H1 (cell line): Measurements from ENCODE around the gene LIN37. TPM values are rescaled to one million over a fixed set of nuclear protein-coding genes. Genes with fewer than 3 reads are reported as not detected.

Source experiments
- CTCF ChIA-PET: fragments of 300-600 bp; sonication (Branson Sonifier 250); formaldehyde crosslinking; loops from one replicate; lab custom pipeline; 2021; ENCODE audit not compliant: partially characterized antibody; lab: Charles Lee
- POLR2A ChIA-PET: fragments of 300-600 bp; sonication (Branson Sonifier 250); formaldehyde crosslinking; loops from one replicate; lab custom pipeline; 2021; ENCODE audit warnings: inconsistent platforms; ENCODE audit not compliant: partially characterized antibody; lab: Charles Lee
- DNase-seq, 2 experiments: peaks; one replicate each; pipeline versions ENCODE4 v3.0.0 to v3.0.0-alpha.2; 2010 to 2022; ENCODE audit warnings: low spot score in 2 of 2, low read depth in 1 of 2, mixed read lengths in 1 of 2
- FAIRE-seq: peaks from 2 replicates; lab custom pipeline; 2011; peaks lifted over from hg19 to GRCh38; lab: Jason Lieb, UNC
- H2AFZ ChIP-seq: 2 replicates; pipeline ENCODE4 v1.8.1; 2012; ENCODE audit warnings: low read length, inconsistent platforms
- H2AK5ac ChIP-seq: 2 replicates; pipeline ENCODE4 v1.6.1; 2013; ENCODE audit warnings: low read depth, low read length
- H2BK120ac ChIP-seq: replicated peaks from 2 replicates; pipeline ENCODE3; 2013; ENCODE audit warnings: low read depth, low read length, inconsistent platforms
- H2BK12ac ChIP-seq: 2 replicates; pipeline ENCODE4 v1.6.1; 2013; ENCODE audit warnings: low read depth, low read length
- H2BK15ac ChIP-seq: 2 replicates; pipeline ENCODE4 v1.6.1; 2013; ENCODE audit warnings: low read length
- H2BK20ac ChIP-seq: 2 replicates; pipeline ENCODE4 v1.6.1; 2013; ENCODE audit warnings: low read length
- H2BK5ac ChIP-seq: 2 replicates; pipeline ENCODE4 v1.6.1; 2013; ENCODE audit warnings: low read depth, low read length
- H3K14ac ChIP-seq: 2 replicates; pipeline ENCODE4 v1.6.1; 2013; ENCODE audit warnings: inconsistent platforms; ENCODE audit not compliant: insufficient read length
- H3K18ac ChIP-seq: 2 replicates; pipeline ENCODE4 v1.6.1; 2013; ENCODE audit warnings: low read length; ENCODE audit errors: extremely low read depth
- H3K23ac ChIP-seq: 2 replicates; pipeline ENCODE4 v1.6.1; 2013; ENCODE audit warnings: inconsistent platforms; ENCODE audit not compliant: insufficient read length
- H3K23me2 ChIP-seq: 2 replicates; pipeline ENCODE4 v1.6.1; 2013; ENCODE audit warnings: low read depth, low read length
- H3K27ac ChIP-seq: 2 replicates; pipeline ENCODE4 v1.6.1; 2011; ENCODE audit warnings: low read depth, low read length, inconsistent platforms
- H3K27me3 ChIP-seq, 4 experiments: replicated peaks in 1 of 4; 1 replicate in 1 of 4; 2 replicates in 3 of 4; pipeline versions ENCODE4 v1.6.1 to v1.8.1; 2011 to 2013; ENCODE audit warnings: low read length in 3 of 4, mild to moderate bottlenecking in 3 of 4, inconsistent platforms in 2 of 4, mixed read lengths in 2 of 4, moderate library complexity in 1 of 4; ENCODE audit not compliant: control insufficient read depth in 3 of 4, insufficient read depth in 3 of 4; ENCODE audit errors: extremely low read depth in 1 of 4
- H3K36me3 ChIP-seq, 4 experiments: 2 replicates each; pipeline versions ENCODE4 v1.6.1 to v1.8.1; 2011 to 2013; ENCODE audit warnings: mild to moderate bottlenecking in 4 of 4, low read length in 3 of 4, moderate library complexity in 2 of 4, control low read depth in 1 of 4, inconsistent platforms in 1 of 4; ENCODE audit not compliant: insufficient read depth in 4 of 4, control insufficient read depth in 2 of 4
- H3K4ac ChIP-seq: replicated peaks from 2 replicates; pipeline ENCODE3; 2013; ENCODE audit warnings: low read length, low read depth, mixed read lengths, inconsistent platforms; ENCODE audit not compliant: insufficient read length
- H3K4me1 ChIP-seq, 4 experiments: replicated peaks in 1 of 4; 1 replicate in 1 of 4; 2 replicates in 3 of 4; pipeline versions ENCODE4 v1.6.1 to v1.8.1; 2011 to 2013; ENCODE audit warnings: low read length in 3 of 4, inconsistent platforms in 2 of 4, mixed read lengths in 1 of 4; ENCODE audit not compliant: insufficient read depth in 4 of 4, control insufficient read depth in 3 of 4
- H3K4me2 ChIP-seq, 2 experiments: 2 replicates each; pipeline versions ENCODE4 v1.6.1 to v1.8.1; 2011 to 2013; ENCODE audit warnings: low read depth in 2 of 2, low read length in 2 of 2, control low read depth in 1 of 2, inconsistent platforms in 1 of 2, mild to moderate bottlenecking in 1 of 2; ENCODE audit not compliant: insufficient read depth in 1 of 2
- H3K4me3 ChIP-seq, 4 experiments: fragments of 200-600, 300-600 bp in 1 of 4; sonication (generic), shearing (Covaris generic), sonication (Bioruptor Twin) in 1 of 4; 2 replicates each; pipeline versions ENCODE4 v1.5.1 to v1.8.1; 2011 to 2016; ENCODE audit warnings: low read length in 4 of 4, low read depth in 3 of 4, control low read depth in 2 of 4, inconsistent platforms in 2 of 4, mild to moderate bottlenecking in 2 of 4, mixed read lengths in 1 of 4, moderate library complexity in 1 of 4; ENCODE audit not compliant: insufficient read depth in 2 of 4; ENCODE audit errors: extremely low read depth in 1 of 4
- H3K56ac ChIP-seq: replicated peaks from 2 replicates; pipeline ENCODE3; 2013; ENCODE audit warnings: low read depth, mild to moderate bottlenecking, mixed read lengths, low read length, inconsistent platforms; ENCODE audit not compliant: insufficient read length
- H3K79me1 ChIP-seq: 2 replicates; pipeline ENCODE4 v1.6.1; 2013; ENCODE audit warnings: low read depth, low read length, control low read depth
- H3K79me2 ChIP-seq, 2 experiments: 2 replicates each; pipeline versions ENCODE4 v1.6.1 to v1.8.1; 2012 to 2013; ENCODE audit warnings: low read length in 2 of 2, mild to moderate bottlenecking in 2 of 2, inconsistent platforms in 1 of 2; ENCODE audit not compliant: insufficient read depth in 2 of 2, control insufficient read depth in 1 of 2
- H3K9ac ChIP-seq, 4 experiments: replicated peaks in 1 of 4; 1 replicate in 1 of 4; 2 replicates in 3 of 4; pipeline versions ENCODE4 v1.6.1 to v1.8.1; 2011 to 2013; ENCODE audit warnings: low read depth in 3 of 4, low read length in 3 of 4, control low read depth in 2 of 4, mild to moderate bottlenecking in 2 of 4, moderate library complexity in 2 of 4, inconsistent platforms in 1 of 4; ENCODE audit errors: extremely low read depth in 1 of 4
- H3K9me3 ChIP-seq, 2 experiments: 2 replicates each; pipeline versions ENCODE4 v1.6.1 to v1.8.1; 2012 to 2013; ENCODE audit warnings: mild to moderate bottlenecking in 2 of 2, moderate library complexity in 2 of 2, control low read depth in 1 of 2, inconsistent platforms in 1 of 2, low read depth in 1 of 2, low read length in 1 of 2, mixed read lengths in 1 of 2; ENCODE audit not compliant: insufficient read depth in 2 of 2
- H4K20me1 ChIP-seq, 2 experiments: replicated peaks in 1 of 2; 2 replicates each; pipeline versions ENCODE3 to v1.8.1; 2011 to 2013; ENCODE audit warnings: inconsistent platforms in 2 of 2, low read length in 2 of 2, mild to moderate bottlenecking in 1 of 2; ENCODE audit not compliant: insufficient read depth in 2 of 2, control insufficient read depth in 1 of 2
- H4K5ac ChIP-seq: 2 replicates; pipeline ENCODE4 v1.6.1; 2013; ENCODE audit warnings: low read length, low read depth, mixed read lengths, inconsistent platforms; ENCODE audit not compliant: insufficient read length
- H4K8ac ChIP-seq: 2 replicates; pipeline ENCODE4 v1.8.0; 2013; ENCODE audit warnings: mild to moderate bottlenecking, moderate library complexity, low read length, inconsistent platforms; ENCODE audit not compliant: insufficient read depth; ENCODE audit errors: extremely low read depth
- H4K91ac ChIP-seq: replicated peaks from 2 replicates; pipeline ENCODE3; 2013; ENCODE audit warnings: low read length, mixed read lengths, inconsistent platforms; ENCODE audit not compliant: insufficient read length
- ASH2L ChIP-seq: fragments of 200-600, 300-600 bp; sonication (generic); IDR thresholded peaks from one replicate; pipeline ENCODE4 v1.7.1; 2017; ENCODE audit warnings: low read length
- ATF2 ChIP-seq: IDR thresholded peaks from 2 replicates; pipeline ENCODE4 v1.6.1; 2012; ENCODE audit warnings: low read length, inconsistent platforms
- CHD2 ChIP-seq: IDR thresholded peaks from 2 replicates; pipeline ENCODE4 v1.6.1; 2012; ENCODE audit warnings: low read length, improper control_type of control experiment
- JUND ChIP-seq: IDR thresholded peaks from 2 replicates; pipeline ENCODE4 v1.6.1; 2011; ENCODE audit warnings: mild to moderate bottlenecking, improper control_type of control experiment, low read length
- MAFK ChIP-seq: IDR thresholded peaks from 2 replicates; pipeline ENCODE4 v1.6.1; 2012; ENCODE audit warnings: low read depth, mild to moderate bottlenecking, improper control_type of control experiment, low read length
- POLR2A ChIP-seq, 2 experiments: IDR thresholded peaks; 1 replicate in 1 of 2; 2 replicates in 1 of 2; pipeline ENCODE4 v1.6.1; 2011; ENCODE audit warnings: low read depth in 2 of 2, low read length in 2 of 2, mild to moderate bottlenecking in 2 of 2; ENCODE audit errors: control extremely low read depth in 1 of 2
- SP1 ChIP-seq: IDR thresholded peaks from 2 replicates; pipeline ENCODE4 v1.6.1; 2011; ENCODE audit warnings: low read depth, low read length
- TBP ChIP-seq: IDR thresholded peaks from 2 replicates; pipeline ENCODE4 v1.6.1; 2011; ENCODE audit warnings: low read depth, low read length, improper control_type of control experiment
- TEAD4 ChIP-seq: IDR thresholded peaks from 2 replicates; pipeline ENCODE4 v1.6.1; 2012; ENCODE audit warnings: low read depth, low read length, inconsistent platforms, mixed read lengths
- WGBS, 2 experiments: shearing (Covaris generic) in 1 of 2; methylation state at CpG; one replicate each; pipeline versions ENCODE4 v1.1.6 to v1.1.7; 2013 to 2015; ENCODE audit warnings: low lambda C conversion rate in 2 of 2, mixed read lengths in 2 of 2, inconsistent platforms in 1 of 2, low coverage in 1 of 2, missing lambda C conversion rate in 1 of 2; ENCODE audit not compliant: insufficient replicate concordance in 2 of 2, insufficient coverage in 1 of 2, insufficient read length in 1 of 2; ENCODE audit errors: extremely low coverage in 1 of 2, missing lambda C conversion rate in 1 of 2; 5-methylcytosine and 5-hydroxymethylcytosine counted together
- polyA plus RNA-seq, 7 experiments: library from polyadenylated mRNA; depleted of rRNA in 3 of 7; stranded (reverse) in 5 of 7; unstranded in 2 of 7; fragments of >200 nt in 5 of 7; fragments of 200-250 nt in 2 of 7; gene quantifications; 1 replicate in 5 of 7; 2 replicates in 1 of 7; 4 replicates in 1 of 7; pipeline versions ENCODE4 v1.2.1 to v1.2.3, GENCODE V29; 2011 to 2013; ENCODE audit warnings: missing spikeins in 2 of 7, mixed read lengths in 2 of 7
- total RNA-seq: library from RNA; stranded (reverse); fragmentation: NEBNext Ultra II Directional; extraction: Animal tissue kit (Norgen Biotek cat#: 25700); gene quantifications from 2 replicates; pipeline ENCODE4 v1.2.1, GENCODE V29; 2021

LIN37 gene
- total and polyA plus RNA-seq, 2 of the 8 experiments (the other 6 are each of a cell fraction or from before 2014, with no cell fraction given), result 3.8 to 9.8 TPM

- H2AK5ac ChIP-seq, result no peak overlapping the region
- H3K4me3 ChIP-seq, result peak overlapping the region; percentile 65 to 95 (median 76)
- ChIA-PET CTCF (interaction anchor here (0.6 to 2.3 kb wide), 16 partner anchors 9 to 1454 kb away, joined by 3 to 9 read pairs (median 4); partner anchors contain the start of gene HSPB6), POLR2A (interaction anchor here (0.6 to 2.7 kb wide), 22 partner anchors 8 to 571 kb away, joined by 3 to 23 read pairs (median 4); partner anchors contain the start of genes ALKBH6, ARHGAP33, HSPB6 and KIRREL2)
- peak overlapping the region; percentile 88; the same call in 1 of the 2 replicates for H2BK5ac ChIP-seq
- WGBS, 2 experiments, result 11% methylated on average over 41 of the region's 41 CpGs; no CpG with 5 or more reads in 1 of the 2 experiments
- peak overlapping the region; percentile 34 for H3K18ac ChIP-seq
- peaks cover 21% of the 10 kb centered on the region for H3K23me2 ChIP-seq
- H3K4ac ChIP-seq, result peak overlapping the region; percentile 13
- peak overlapping the region; percentile 2 for H3K56ac ChIP-seq
- H4K5ac ChIP-seq, result peak overlapping the region; percentile 4
- H2BK120ac ChIP-seq, result no peak overlapping the region
- FAIRE-seq (no peak), DNase-seq (peak; percentile 81 to 93)
- H3K14ac ChIP-seq, result no peak overlapping the region
- peaks cover 0 to 4% (median 2%) of the 10 kb centered on the region in 4 experiments; a peak in 4 of 7 replicates for H3K4me1 ChIP-seq
- H3K9ac ChIP-seq, result peak overlapping the region in 3 of 4 experiments; percentile 67 to 79 (median 76); a peak in 6 of 7 replicates
- no peaks in the 10 kb centered on the region for H3K9me3 ChIP-seq
- H3K23ac ChIP-seq, result no peak overlapping the region
- peaks cover 0 to 2% (median 0%) of the 10 kb centered on the region in 4 experiments; a peak in 1 of 8 replicates for H3K36me3 ChIP-seq
- H4K91ac ChIP-seq, result no peak overlapping the region
- H4K20me1 ChIP-seq, result peaks cover 0 to 2% of the 10 kb centered on the region in 2 experiments
- no peak overlapping the region for H2BK20ac ChIP-seq
- H3K27me3 ChIP-seq, result no peaks in the 10 kb centered on the region
- no peaks in the 10 kb centered on the region; the same call in none of the 2 replicates for H3K79me1 ChIP-seq
- H4K8ac ChIP-seq, result peak overlapping the region; percentile 82
- peak overlapping the region; percentile 59 to 84 for H3K4me2 ChIP-seq
- H3K79me2 ChIP-seq, result peaks cover 0 to 7% of the 10 kb centered on the region in 2 experiments; a peak in 1 of 4 replicates
- peak overlapping the region; percentile 91 for H3K27ac ChIP-seq
- peak overlapping the region; percentile 72; the same call in 1 of the 2 replicates for H2BK15ac ChIP-seq
- H2AFZ ChIP-seq, result peak overlapping the region; percentile 96
- H2BK12ac ChIP-seq, result 0 out of 2 replicates have a peak overlapping the region, but pooled peaks have one; percentile 12
- TF ChIP-seq TBP, result peak; percentile 75; the same call in 1 of the 2 replicates
- TF ChIP-seq CHD2, result no peak; the same call in 1 of the 2 replicates
- TF ChIP-seq POLR2A (IDR thresholded peaks at IDR 0.05; ENCODE audit: control extremely low read depth in 1 of 2, low read depth in 2 of 2, low read length in 2 of 2), result peak in 1 of 2 experiments; percentile 88; a peak in 2 of 3 replicates
- TF ChIP-seq ATF2, result no peak
- peak; percentile 67 for TF ChIP-seq ASH2L
- TF ChIP-seq MAFK, result no peak
- peak; percentile 34; the same call in 1 of the 2 replicates for TF ChIP-seq SP1
- no peak for TF ChIP-seq JUND
- TF ChIP-seq TEAD4, result no peak
These were observed 3.7 kb upstream of the LIN37 start for GRCh38 chr19:35744430-35745327.
